HEK293 (cell line): ENCODE measurements around the gene VPS11.

ENCODE experiments used
- AEBP2 ChIP-seq: fragments of 450-650 bp; formaldehyde crosslinking; IDR thresholded peaks from 2 replicates; pipeline ENCODE4 v1.5.1; 2016; ENCODE audit warnings: missing biosample characterization, missing genetic modification characterization, borderline replicate concordance
- GLI2 ChIP-seq: fragments of 450-650 bp; formaldehyde crosslinking; IDR thresholded peaks from 2 replicates; pipeline ENCODE4; 2017; ENCODE audit warnings: missing biosample characterization, missing genetic modification characterization, low read depth, borderline replicate concordance
- GLI4 ChIP-seq: fragments of 450-650 bp; formaldehyde crosslinking; IDR thresholded peaks from 2 replicates; pipeline ENCODE4 v1.5.1; 2016; ENCODE audit warnings: missing biosample characterization, missing genetic modification characterization
- GLIS2 ChIP-seq: fragments of 450-650 bp; formaldehyde crosslinking; IDR thresholded peaks from 2 replicates; pipeline ENCODE4 v1.5.1; 2016; ENCODE audit warnings: missing biosample characterization, missing genetic modification characterization
- HIC1 ChIP-seq: fragments of 450-650 bp; formaldehyde crosslinking; IDR thresholded peaks from 2 replicates; pipeline ENCODE4 v1.5.1; 2016; ENCODE audit warnings: missing biosample characterization, missing genetic modification characterization
- HOXA7 ChIP-seq: sonication (generic); formaldehyde crosslinking; IDR thresholded peaks from 2 replicates; pipeline ENCODE4 v1.8.1; 2022; ENCODE audit warnings: missing genetic modification reagents, borderline replicate concordance
- KLF7 ChIP-seq: fragments of 450-650 bp; formaldehyde crosslinking; IDR thresholded peaks from 2 replicates; pipeline ENCODE4 v1.5.1; 2016; ENCODE audit warnings: missing biosample characterization, missing genetic modification characterization, borderline replicate concordance
- PBX3 ChIP-seq: sonication (generic); formaldehyde crosslinking; IDR thresholded peaks from 2 replicates; pipeline ENCODE4 v1.8.1; 2022; ENCODE audit warnings: mild to moderate bottlenecking, moderate library complexity, missing genetic modification reagents
- SP7 ChIP-seq: fragments of 450-650 bp; formaldehyde crosslinking; IDR thresholded peaks from 2 replicates; pipeline ENCODE4 v1.5.1; 2016; ENCODE audit warnings: missing biosample characterization, missing genetic modification characterization
- ZFHX2 ChIP-seq: fragments of 450-650 bp; formaldehyde crosslinking; conservative IDR thresholded peaks from 2 replicates; pipeline ENCODE4 v1.5.1; 2016; ENCODE audit warnings: missing biosample characterization, missing genetic modification characterization
- ZIC2 ChIP-seq: fragments of 450-650 bp; formaldehyde crosslinking; IDR thresholded peaks from 2 replicates; pipeline ENCODE4 v1.5.1; 2016; ENCODE audit warnings: missing biosample characterization, missing genetic modification characterization
- ZNF138 ChIP-seq: fragments of 450-650 bp; formaldehyde crosslinking; IDR thresholded peaks from 2 replicates; pipeline ENCODE4 v1.5.1; 2016; ENCODE audit warnings: missing biosample characterization, missing genetic modification characterization, borderline replicate concordance
- ZNF146 ChIP-seq: fragments of 450-650 bp; formaldehyde crosslinking; IDR thresholded peaks from 2 replicates; pipeline ENCODE4 v1.5.1; 2016; ENCODE audit warnings: missing biosample characterization, missing genetic modification characterization
- ZNF155 ChIP-seq: fragments of 450-650 bp; formaldehyde crosslinking; IDR thresholded peaks from 2 replicates; pipeline ENCODE4 v1.5.1; 2016; ENCODE audit warnings: missing biosample characterization, missing genetic modification characterization
- ZNF214 ChIP-seq: fragments of 450-650 bp; formaldehyde crosslinking; IDR thresholded peaks from 2 replicates; pipeline ENCODE4 v1.5.1; 2017; ENCODE audit warnings: missing biosample characterization, mild to moderate bottlenecking, missing genetic modification characterization, borderline replicate concordance
- ZNF266 ChIP-seq: fragments of 450-650 bp; formaldehyde crosslinking; IDR thresholded peaks from 2 replicates; pipeline ENCODE4 v1.5.1; 2016; ENCODE audit warnings: missing biosample characterization, missing genetic modification characterization, low read depth
- ZNF274 ChIP-seq, 2 experiments: fragments of 200-500 bp in 1 of 2; fragments of 450-650 bp in 1 of 2; sonication (Bioruptor generic) in 1 of 2; formaldehyde crosslinking in 1 of 2; IDR thresholded peaks; 2 replicates each; pipeline versions ENCODE4 v1.5.1 to v1.6.1; 2014 to 2016; ENCODE audit warnings: borderline replicate concordance in 1 of 2, inconsistent platforms in 1 of 2, low read length in 1 of 2, missing biosample characterization in 1 of 2, missing genetic modification characterization in 1 of 2
- ZNF302 ChIP-seq: fragments of 450-650 bp; formaldehyde crosslinking; IDR thresholded peaks from 2 replicates; pipeline ENCODE4 v1.5.1; 2016; ENCODE audit warnings: missing biosample characterization, missing genetic modification characterization, low read depth
- ZNF311 ChIP-seq: fragments of 450-650 bp; formaldehyde crosslinking; IDR thresholded peaks from 2 replicates; pipeline ENCODE4 v1.5.1; 2017; ENCODE audit warnings: missing biosample characterization, missing genetic modification characterization, borderline replicate concordance
- ZNF350 ChIP-seq: fragments of 450-650 bp; formaldehyde crosslinking; IDR thresholded peaks from 2 replicates; pipeline ENCODE4 v1.5.0; 2017; ENCODE audit warnings: missing biosample characterization, mild to moderate bottlenecking, missing genetic modification characterization
- ZNF362 ChIP-seq: fragments of 450-650 bp; formaldehyde crosslinking; IDR thresholded peaks from 2 replicates; pipeline ENCODE4 v1.5.1; 2016; ENCODE audit warnings: missing biosample characterization, missing genetic modification characterization
- ZNF366 ChIP-seq: fragments of 450-650 bp; formaldehyde crosslinking; conservative IDR thresholded peaks from 2 replicates; pipeline ENCODE4 v1.5.1; 2016; ENCODE audit warnings: missing biosample characterization, missing genetic modification characterization
- ZNF37A ChIP-seq: fragments of 450-650 bp; IDR thresholded peaks from 2 replicates; pipeline ENCODE4 v1.5.1; 2018; ENCODE audit warnings: missing biosample characterization, missing genetic modification characterization
- ZNF404 ChIP-seq: fragments of 450-650 bp; formaldehyde crosslinking; IDR thresholded peaks from 2 replicates; pipeline ENCODE4 v1.5.1; 2017; ENCODE audit warnings: missing biosample characterization, missing genetic modification characterization
- ZNF426 ChIP-seq: fragments of 450-650 bp; formaldehyde crosslinking; IDR thresholded peaks from 2 replicates; pipeline ENCODE4 v1.5.1; 2017; ENCODE audit warnings: missing biosample characterization, missing genetic modification characterization, mild to moderate bottlenecking, inconsistent platforms, moderate library complexity
- ZNF514 ChIP-seq: fragments of 450-650 bp; formaldehyde crosslinking; IDR thresholded peaks from 2 replicates; pipeline ENCODE4 v1.5.1; 2016; ENCODE audit warnings: missing biosample characterization, missing genetic modification characterization
- ZNF530 ChIP-seq: fragments of 450-650 bp; formaldehyde crosslinking; IDR thresholded peaks from 2 replicates; pipeline ENCODE4 v1.5.1; 2016; ENCODE audit warnings: low read depth, missing biosample characterization, missing genetic modification characterization
- ZNF555 ChIP-seq: fragments of 450-650 bp; formaldehyde crosslinking; conservative IDR thresholded peaks from 2 replicates; pipeline ENCODE4 v1.5.1; 2017; ENCODE audit warnings: missing biosample characterization, mild to moderate bottlenecking, missing genetic modification characterization, inconsistent platforms
- ZNF571 ChIP-seq: fragments of 450-650 bp; formaldehyde crosslinking; IDR thresholded peaks from 2 replicates; pipeline ENCODE4 v1.5.0; 2017; ENCODE audit warnings: missing biosample characterization, missing genetic modification characterization
- ZNF580 ChIP-seq: fragments of 450-650 bp; formaldehyde crosslinking; IDR thresholded peaks from 2 replicates; pipeline ENCODE4 v1.5.1; 2016; ENCODE audit warnings: missing biosample characterization, missing genetic modification characterization
- ZNF645 ChIP-seq: fragments of 450-650 bp; formaldehyde crosslinking; IDR thresholded peaks from 2 replicates; pipeline ENCODE4; 2016; ENCODE audit warnings: missing biosample characterization, missing genetic modification characterization
- ZNF707 ChIP-seq: fragments of 450-650 bp; formaldehyde crosslinking; IDR thresholded peaks from 2 replicates; pipeline ENCODE4 v1.5.1; 2016; ENCODE audit warnings: missing biosample characterization, missing genetic modification characterization
- ZNF791 ChIP-seq: fragments of 450-650 bp; formaldehyde crosslinking; IDR thresholded peaks from 2 replicates; pipeline ENCODE4 v1.5.1; 2016; ENCODE audit warnings: missing biosample characterization, missing genetic modification characterization

The VPS11 gene

GRCh38 chr11:119095066-119095880 lies 27.7 kb downstream of the VPS11 start (continued):
- peak; percentile 83 for TF ChIP-seq PBX3 (CRISPR knock-in tag)
- TF ChIP-seq KLF7: no peak
- TF ChIP-seq HOXA7 (CRISPR knock-in tag): no peak
- TF ChIP-seq ZNF580 (tag by site-specific recombination): no peak
- TF ChIP-seq ZNF350 (tag by site-specific recombination): no peak
- no peak for TF ChIP-seq ZNF214 (tag by site-specific recombination)
- no peak for TF ChIP-seq ZNF311 (tag by site-specific recombination)
- peak; percentile 77; the same call in 1 of the 2 replicates for TF ChIP-seq ZNF645 (tag by site-specific recombination)
- TF ChIP-seq ZNF791: no peak
- no peak for TF ChIP-seq ZNF571 (tag by site-specific recombination)
- TF ChIP-seq ZNF146 (tag by site-specific recombination): no peak; the same call in 1 of the 2 replicates
- no peak for TF ChIP-seq ZNF426 (tag by site-specific recombination)
- TF ChIP-seq GLI2 (tag by site-specific recombination): no peak
- no peak for TF ChIP-seq ZNF274 (IDR thresholded peaks at IDR 0.05; ENCODE audit: low read length)
- no peak for TF ChIP-seq ZNF274 (tag by site-specific recombination; IDR thresholded peaks at IDR 0.05; ENCODE audit: borderline replicate concordance)
- TF ChIP-seq ZNF37A (tag by site-specific recombination): no peak
- peak; percentile 61 for TF ChIP-seq GLIS2 (tag by site-specific recombination)
- no peak for TF ChIP-seq ZNF707 (tag by site-specific recombination)
- no peak for TF ChIP-seq ZIC2 (tag by site-specific recombination)
- TF ChIP-seq ZNF266 (tag by site-specific recombination): no peak
- no peak for TF ChIP-seq ZNF404 (tag by site-specific recombination)
- no peak for TF ChIP-seq ZNF555 (tag by site-specific recombination)
- no peak for TF ChIP-seq ZNF138 (tag by site-specific recombination)
- peak; percentile 91 for TF ChIP-seq HIC1 (tag by site-specific recombination)
- no peak for TF ChIP-seq ZNF362
- no peak for TF ChIP-seq ZNF530 (tag by site-specific recombination)
- TF ChIP-seq AEBP2: peak; percentile 65; the same call in 1 of the 2 replicates
- TF ChIP-seq ZNF302: no peak
- no peak for TF ChIP-seq ZFHX2 (tag by site-specific recombination)
- no peak; the same call in 1 of the 2 replicates for TF ChIP-seq ZNF366 (tag by site-specific recombination)
- peak; percentile 95; the same call in 1 of the 2 replicates for TF ChIP-seq GLI4 (tag by site-specific recombination)
- TF ChIP-seq ZNF155 (tag by site-specific recombination): no peak
- peak; percentile 66 for TF ChIP-seq SP7 (tag by site-specific recombination)
- no peak for TF ChIP-seq ZNF514 (tag by site-specific recombination)
